H9 (cell line): ENCODE measurements around the gene LILRB1. TPM values are rescaled to one million over a fixed set of nuclear protein-coding genes. Genes with fewer than 3 reads are reported as not detected.

ENCODE experiments used
- DNase-seq: peaks from one replicate; pipeline ENCODE4 v3.0.0-alpha.2; 2017
- H2AFZ ChIP-seq: one replicate; pipeline ENCODE4 v1.6.1; 2013; ENCODE audit warnings: mild to moderate bottlenecking, low read length, control low read depth, moderate library complexity
- H2AK5ac ChIP-seq: 2 replicates; pipeline ENCODE4 v1.6.1; 2013; ENCODE audit warnings: low read length, control low read depth, mixed read lengths; ENCODE audit not compliant: insufficient read length
- H2BK120ac ChIP-seq: one replicate; pipeline ENCODE4 v1.6.1; 2013; ENCODE audit warnings: low read depth, mild to moderate bottlenecking, low read length, control low read depth, inconsistent platforms; ENCODE audit not compliant: poor library complexity, severe bottlenecking
- H2BK12ac ChIP-seq: 2 replicates; pipeline ENCODE4 v1.6.1; 2013; ENCODE audit warnings: low read length, control low read depth, mixed read lengths, low read depth; ENCODE audit not compliant: insufficient read length
- H2BK15ac ChIP-seq: 2 replicates; pipeline ENCODE4 v1.6.1; 2013; ENCODE audit warnings: low read depth, low read length, control low read depth
- H2BK20ac ChIP-seq: one replicate; pipeline ENCODE4 v1.6.1; 2013; ENCODE audit warnings: low read depth, mild to moderate bottlenecking, low read length, control low read depth, inconsistent platforms; ENCODE audit not compliant: poor library complexity, severe bottlenecking
- H2BK5ac ChIP-seq: 2 replicates; pipeline ENCODE4 v1.6.1; 2013; ENCODE audit warnings: low read length, control low read depth, mixed read lengths; ENCODE audit not compliant: insufficient read length
- H3K14ac ChIP-seq: 2 replicates; pipeline ENCODE4 v1.6.1; 2013; ENCODE audit warnings: low read length, control low read depth; ENCODE audit not compliant: insufficient read depth
- H3K18ac ChIP-seq: 2 replicates; pipeline ENCODE4 v1.6.1; 2013; ENCODE audit warnings: low read depth, mild to moderate bottlenecking, mixed read lengths, low read length, control low read depth; ENCODE audit not compliant: insufficient read length
- H3K23ac ChIP-seq: 2 replicates; pipeline ENCODE4 v1.6.1; 2013; ENCODE audit warnings: low read length, control low read depth, mixed read lengths, low read depth; ENCODE audit not compliant: insufficient read length
- H3K23me2 ChIP-seq: 2 replicates; pipeline ENCODE4 v1.6.1; 2013; ENCODE audit warnings: low read depth, mild to moderate bottlenecking, mixed read lengths, low read length, control low read depth; ENCODE audit not compliant: insufficient read length, poor library complexity, severe bottlenecking
- H3K27ac ChIP-seq: 2 replicates; pipeline ENCODE4 v1.5.1; 2013; ENCODE audit warnings: low read length, control low read depth, mixed read lengths, low read depth; ENCODE audit not compliant: insufficient read length
- H3K27me3 ChIP-seq: 2 replicates; pipeline ENCODE4 v1.6.1; 2013; ENCODE audit warnings: low read length, control low read depth, inconsistent platforms; ENCODE audit not compliant: insufficient read depth
- H3K4ac ChIP-seq: 2 replicates; pipeline ENCODE4 v1.6.1; 2013; ENCODE audit warnings: low read depth, mild to moderate bottlenecking, control low read depth, inconsistent platforms, low read length, moderate library complexity
- H3K4me1 ChIP-seq: 2 replicates; pipeline ENCODE4 v1.6.1; 2013; ENCODE audit warnings: low read length, control low read depth, inconsistent platforms; ENCODE audit not compliant: insufficient read depth
- H3K4me2 ChIP-seq: 2 replicates; pipeline ENCODE4 v1.6.1; 2013; ENCODE audit warnings: low read length, control low read depth, mixed read lengths; ENCODE audit not compliant: insufficient read length, insufficient read depth
- H3K56ac ChIP-seq: 2 replicates; pipeline ENCODE4 v1.6.1; 2013; ENCODE audit warnings: low read depth, mild to moderate bottlenecking, mixed read lengths, low read length, control low read depth; ENCODE audit not compliant: insufficient read length
- H3K79me1 ChIP-seq: 2 replicates; pipeline ENCODE4 v1.6.1; 2013; ENCODE audit warnings: low read depth, mild to moderate bottlenecking, moderate library complexity, low read length, control low read depth, inconsistent platforms; ENCODE audit not compliant: insufficient read depth, poor library complexity, severe bottlenecking
- H3K79me2 ChIP-seq: 2 replicates; pipeline ENCODE4 v1.6.1; 2013; ENCODE audit warnings: low read length, control low read depth, inconsistent platforms; ENCODE audit not compliant: insufficient read depth
- H3K9ac ChIP-seq: 2 replicates; pipeline ENCODE4 v1.6.1; 2013; ENCODE audit warnings: low read length, control low read depth, mixed read lengths; ENCODE audit not compliant: insufficient read length; ENCODE audit errors: extremely low read depth
- H3K9me3 ChIP-seq: one replicate; pipeline ENCODE4 v1.6.1; 2013; ENCODE audit warnings: low read depth, low read length, inconsistent platforms; ENCODE audit not compliant: control insufficient read depth
- H3T11ph ChIP-seq: one replicate; pipeline ENCODE4 v1.6.1; 2013; ENCODE audit warnings: mild to moderate bottlenecking, low read length, control low read depth, inconsistent platforms
- H4K20me1 ChIP-seq: one replicate; pipeline ENCODE4 v1.6.1; 2013; ENCODE audit not compliant: control insufficient read depth, insufficient read length, insufficient read depth
- H4K5ac ChIP-seq: 2 replicates; pipeline ENCODE4 v1.6.1; 2013; ENCODE audit warnings: low read depth, mild to moderate bottlenecking, mixed read lengths, low read length, control low read depth; ENCODE audit not compliant: insufficient read length
- H4K8ac ChIP-seq: replicated peaks from 2 replicates; pipeline ENCODE4 v1.6.1; 2013; ENCODE audit warnings: low read length, control low read depth, mixed read lengths, low read depth; ENCODE audit not compliant: insufficient read length
- H4K91ac ChIP-seq: 2 replicates; pipeline ENCODE4 v1.6.1; 2013; ENCODE audit warnings: low read depth, mild to moderate bottlenecking, moderate library complexity, mixed read lengths, low read length, control low read depth; ENCODE audit not compliant: insufficient read length
- H3K27ac Mint-ChIP-seq, 3 experiments: 2 replicates in 2 of 3; 3 replicates in 1 of 3; pipeline ENCODE4 v1.8.0; 2020 to 2021; ENCODE audit warnings: mixed read lengths in 3 of 3, mild to moderate bottlenecking in 1 of 3, moderate library complexity in 1 of 3
- H3K27me3 Mint-ChIP-seq: 2 replicates; pipeline ENCODE4 v1.8.0; 2021; ENCODE audit warnings: low read depth, mild to moderate bottlenecking, moderate library complexity, mixed read lengths
- H3K36me3 Mint-ChIP-seq, 3 experiments: 2 replicates in 2 of 3; 3 replicates in 1 of 3; pipeline ENCODE4 v1.8.0; 2020 to 2021; ENCODE audit warnings: low read depth in 3 of 3, mixed read lengths in 3 of 3; ENCODE audit not compliant: insufficient read depth in 1 of 3
- H3K4me1 Mint-ChIP-seq, 2 experiments: 2 replicates each; pipeline ENCODE4 v1.8.0; 2020; ENCODE audit warnings: mixed read lengths in 2 of 2
- H3K4me3 Mint-ChIP-seq, 2 experiments: 2 replicates in 1 of 2; 3 replicates in 1 of 2; pipeline ENCODE4 v1.8.0; 2020 to 2021; ENCODE audit warnings: mild to moderate bottlenecking in 2 of 2, mixed read lengths in 2 of 2, moderate library complexity in 1 of 2
- H3K9me3 Mint-ChIP-seq, 2 experiments: 2 replicates in 1 of 2; 3 replicates in 1 of 2; pipeline ENCODE4 v1.8.0; 2020; ENCODE audit warnings: mild to moderate bottlenecking in 2 of 2, mixed read lengths in 2 of 2, moderate library complexity in 1 of 2
- CTCF ChIP-seq: fragments of 200-600 bp; sonication (generic); conservative IDR thresholded peaks from 3 replicates; pipeline ENCODE4 v1.8.0; 2021; ENCODE audit warnings: antibody characterized with exemption, mild to moderate bottlenecking
- WGBS: extraction: QIAGEN DNeasy Blood & Tissue Kit; methylation state at CpG from one replicate; pipeline ENCODE4 v1.1.7; 2013; ENCODE audit warnings: missing lambda C conversion rate, low lambda C conversion rate, mixed read lengths; ENCODE audit not compliant: insufficient read length; ENCODE audit errors: extremely low coverage; 5-methylcytosine and 5-hydroxymethylcytosine counted together
- total RNA-seq: library from RNA; stranded (reverse); gene quantifications from 2 replicates; pipeline ENCODE4 v1.2.1, GENCODE V29; 2021

LILRB1 gene
- total RNA-seq, 1 experiment from 2014 or later, result not detected

GRCh38 chr19:54668353-54668752, 38.1 kb downstream of the LILRB1 start:
- Histone ChIP-seq H3T11ph (no peak overlapping the region), H3K27me3 (no peaks in the 10 kb centered on the region), H3K27ac (no peak overlapping the region), H3K4ac (no peak overlapping the region), H2BK5ac (no peak overlapping the region), H3K4me2 (no peak overlapping the region), H2AK5ac (no peak overlapping the region), H2BK20ac (no peak overlapping the region), H4K5ac (no peak overlapping the region), H3K79me2 (no peaks in the 10 kb centered on the region), H3K79me1 (no peaks in the 10 kb centered on the region), H2BK12ac (no peak overlapping the region), H3K23me2 (no peaks in the 10 kb centered on the region), H3K18ac (no peak overlapping the region), H3K4me1 (no peaks in the 10 kb centered on the region), H3K23ac (no peak overlapping the region), H3K9me3 (peaks cover 88% of the 10 kb centered on the region), H4K20me1 (no peaks in the 10 kb centered on the region), H4K8ac (no peak overlapping the region), H2BK120ac (no peak overlapping the region), H4K91ac (no peak overlapping the region), H3K14ac (no peak overlapping the region), H2AFZ (no peak overlapping the region), H2BK15ac (no peak overlapping the region), H3K9ac (no peak overlapping the region), H3K56ac (no peak overlapping the region)
- no peak for DNase-seq
- peaks cover 2% of the 10 kb centered on the region; the same call in 1 of the 2 replicates for H3K27me3 Mint-ChIP-seq
- no CpG with 5 or more reads among the region's 1 CpG for WGBS
- no peak overlapping the region for H3K4me3 Mint-ChIP-seq
- no peak for TF ChIP-seq CTCF
- no peaks in the 10 kb centered on the region for H3K4me1 Mint-ChIP-seq
- peaks cover 82 to 99% of the 10 kb centered on the region in 2 experiments for H3K9me3 Mint-ChIP-seq
- no peak overlapping the region for H3K27ac Mint-ChIP-seq
- H3K36me3 Mint-ChIP-seq, result peaks cover 5 to 20% (median 9%) of the 10 kb centered on the region in 3 experiments; a peak in 4 of 7 replicates
